Right ventricle myocardium superior (tissue), 1 donor: ENCODE results near the gene ALDH5A1. TPM values are rescaled to one million over a fixed set of nuclear protein-coding genes. Genes with fewer than 3 reads are reported as not detected.

ENCODE experiments used
- ATAC-seq: fragments of 200-7000 bp; cut with Tn5 transposase; one replicate; pipeline ENCODE4 v1.9.1; 2020; ENCODE audit warnings: mild to moderate bottlenecking; ENCODE audit not compliant: poor library complexity
- DNase-seq: peaks from one replicate; pipeline ENCODE4 v3.0.0-alpha.2; 2020
- intact Hi-C: fragments of 100-400 bp; cut with DNase I; formaldehyde crosslinking; loops from one replicate; pipeline ENCODE4 v1.11.2; 2022
- total RNA-seq: library from RNA; stranded (reverse); fragmentation: NEBNext Ultra II Directional; extraction: Animal tissue kit (Norgen Biotek cat#: 25700); gene quantifications from one replicate; pipeline ENCODE4 v1.2.1, GENCODE V29; 2021
- donor health status: DM: no; HTN: yes; CAD: no; lungs with severe emphysema.

ALDH5A1 gene
- total RNA-seq, 1 donor from 2014 or later: 23.3 TPM

DNA sequence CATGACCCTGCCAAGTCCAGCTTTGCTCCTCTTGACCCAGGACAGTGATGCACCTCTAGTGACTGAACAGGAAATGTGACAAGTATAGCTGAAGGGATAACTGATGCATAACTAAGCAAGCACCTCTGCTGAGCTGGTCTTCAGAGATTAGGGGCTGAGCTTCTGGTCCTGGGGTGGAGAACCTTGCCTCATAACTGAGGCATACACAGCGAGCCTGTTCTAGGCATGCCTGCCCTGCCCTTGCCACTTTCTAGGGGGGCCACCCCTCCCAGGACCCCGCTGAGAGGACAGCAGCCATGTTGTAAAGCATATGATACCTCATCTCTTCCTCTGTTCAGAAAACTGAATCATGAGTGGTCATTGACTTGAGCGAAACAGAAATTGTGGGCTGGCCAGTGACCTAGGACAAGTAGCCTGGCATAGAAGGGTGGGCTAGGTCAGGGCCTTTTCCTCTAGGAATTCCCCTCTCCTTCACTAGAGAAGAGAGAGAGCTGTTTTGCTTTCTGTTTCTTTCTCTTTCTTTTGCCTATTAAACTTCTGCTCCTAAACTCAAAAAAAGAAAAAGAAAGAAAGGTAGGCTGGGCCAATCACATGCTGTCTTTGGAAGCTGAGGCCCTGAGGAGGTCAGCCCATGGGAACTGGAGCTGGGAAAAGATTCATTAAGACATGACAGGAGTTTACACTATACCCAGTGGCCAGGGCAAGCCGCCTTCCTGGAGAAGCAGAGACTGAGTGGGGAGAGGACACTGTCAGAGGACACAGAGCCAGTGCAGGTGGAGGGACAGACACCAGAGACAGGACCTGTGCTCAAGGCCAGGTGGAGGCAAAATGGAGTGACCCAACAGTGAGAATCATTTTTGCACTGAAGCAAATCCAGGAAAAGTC, 23.1 kb downstream of the ALDH5A1 start:
- no peak for DNase-seq
- intact Hi-C loops: loop anchor here (10.0 kb wide), 1 partner anchor 83 kb away; no protein-coding TSS in a partner anchor
- no peak for ATAC-seq

DNA sequence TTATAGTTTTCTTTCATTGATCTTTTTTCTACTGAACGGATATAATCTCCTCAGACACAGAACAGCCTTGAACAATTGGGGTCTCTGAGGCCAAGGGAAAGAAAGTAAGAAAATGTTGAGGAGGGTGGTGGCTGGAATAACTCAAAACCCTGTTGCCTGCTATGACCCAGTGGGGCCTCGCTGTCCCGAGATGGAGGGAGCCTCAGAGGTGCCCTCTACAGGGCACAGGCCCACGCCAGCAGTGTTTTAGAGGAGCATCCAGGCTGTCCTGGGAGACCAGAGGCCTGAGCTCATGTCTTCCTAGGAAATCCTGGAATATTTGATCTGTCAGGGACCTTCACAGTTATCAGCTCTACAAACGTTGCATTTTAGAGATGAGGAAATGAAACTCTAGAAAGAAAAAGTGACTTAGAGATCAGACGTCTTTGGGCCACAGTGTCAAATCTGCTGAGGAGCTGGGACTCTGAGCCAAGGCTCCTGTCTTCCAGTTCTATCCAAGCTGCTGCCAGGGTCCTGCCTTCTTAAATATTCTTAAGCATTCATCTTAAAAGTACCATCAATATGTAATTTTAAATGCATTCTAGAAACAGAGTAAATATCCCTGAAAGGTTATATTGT, 26.3 kb downstream of the ALDH5A1 start:
- DNase-seq: peak; percentile 63
- peak; percentile 86 for ATAC-seq
- intact Hi-C loops: no loop called here

DNA sequence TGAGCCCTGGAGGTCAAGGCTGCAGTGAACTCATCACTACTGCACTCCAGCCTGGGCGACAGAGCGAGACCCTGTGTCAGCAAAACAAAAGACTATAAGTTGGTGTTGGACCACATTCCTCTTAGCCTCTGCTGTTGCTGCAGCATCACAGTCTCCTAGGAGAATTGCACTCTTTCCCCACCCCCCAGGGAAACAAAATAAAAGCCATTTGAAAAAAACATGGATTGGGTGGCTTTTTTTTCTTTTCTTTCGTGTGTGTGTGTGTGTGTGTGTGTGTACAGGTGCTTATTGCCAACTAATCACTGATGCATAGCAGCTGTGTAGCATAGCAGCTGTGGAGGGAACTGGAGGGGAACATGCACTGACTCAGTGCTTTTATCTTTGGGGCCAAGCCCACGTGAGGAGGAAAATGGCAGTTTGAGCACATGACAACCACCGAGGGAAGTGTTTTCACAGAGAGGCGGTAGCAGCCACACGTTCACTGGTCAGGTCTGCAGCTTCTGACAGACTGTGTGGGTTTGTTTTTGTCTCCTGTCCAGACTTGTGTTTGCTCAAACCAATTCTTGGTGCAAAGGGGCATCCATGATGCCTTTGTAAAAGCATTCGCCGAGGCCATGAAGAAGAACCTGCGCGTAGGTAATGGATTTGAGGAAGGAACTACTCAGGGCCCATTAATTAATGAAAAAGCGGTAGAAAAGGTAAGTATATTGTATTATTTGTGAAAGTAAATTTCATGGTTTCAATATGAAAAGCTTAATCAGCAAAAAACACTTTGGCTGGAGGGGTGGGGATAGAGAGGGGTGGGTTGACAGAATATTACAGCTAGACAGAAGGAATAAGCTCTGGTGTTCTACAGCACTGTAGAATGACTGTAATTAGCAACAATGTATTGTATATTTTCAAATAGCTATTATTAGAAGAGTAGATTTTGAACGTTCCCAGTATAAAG, 27.7 kb downstream of the ALDH5A1 start:
- intact Hi-C loops: no loop called here
- ATAC-seq (no peak), DNase-seq (no peak)

DNA sequence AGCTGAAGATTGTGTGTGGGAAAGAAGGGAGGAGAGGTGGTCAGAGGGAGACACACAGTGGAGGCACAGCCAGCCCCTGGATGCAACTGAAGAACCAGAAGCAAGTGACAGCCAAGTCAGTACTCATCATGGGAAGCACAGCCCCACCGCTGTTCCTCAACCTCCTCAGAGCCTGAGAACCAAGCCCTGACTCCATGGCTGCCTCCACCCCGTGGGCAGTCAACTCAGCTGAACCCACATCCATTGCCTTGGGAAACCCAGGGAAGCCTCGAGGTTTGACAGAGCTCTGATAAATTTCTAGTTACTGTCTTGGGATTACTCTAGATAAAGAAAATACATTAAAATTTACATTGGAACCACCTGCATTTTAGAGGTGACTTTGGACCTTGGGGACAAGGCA, 29.6 kb downstream of the ALDH5A1 start:
- ATAC-seq (no peak), DNase-seq (no peak)
- intact Hi-C loops: no loop called here

- intact Hi-C loops: no loop called here
- DNase-seq (no peak), ATAC-seq (no peak)
Observed at GRCh38 chr6:24524805-24525204, 30.0 kb downstream of the ALDH5A1 start.

DNA sequence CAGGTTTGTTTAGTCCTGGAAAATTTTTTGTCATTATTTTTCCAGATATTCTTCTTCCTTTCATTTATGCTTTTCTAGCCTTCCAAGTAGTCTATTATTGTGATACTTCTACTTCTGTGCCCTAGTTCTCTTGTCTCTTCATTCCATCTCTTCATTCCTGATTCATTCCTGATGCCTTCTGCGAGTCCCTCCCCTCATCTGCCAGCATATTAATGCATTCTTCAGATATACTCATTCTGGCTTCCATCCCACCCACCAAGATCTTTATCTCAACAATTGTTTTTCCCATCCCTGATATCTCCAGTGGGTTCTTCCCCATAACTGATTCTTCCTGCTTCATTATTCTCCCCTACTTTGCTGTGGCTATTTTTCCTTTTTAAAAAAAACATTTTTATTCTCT, 35.2 kb downstream of the ALDH5A1 start:
- DNase-seq (no peak), ATAC-seq (no peak)
- intact Hi-C loops: no loop called here

- intact Hi-C loops: no loop called here
- DNase-seq: no peak
- no peak for ATAC-seq
Observed at GRCh38 chr6:24534329-24534728, 39.6 kb downstream of the ALDH5A1 start.

DNA sequence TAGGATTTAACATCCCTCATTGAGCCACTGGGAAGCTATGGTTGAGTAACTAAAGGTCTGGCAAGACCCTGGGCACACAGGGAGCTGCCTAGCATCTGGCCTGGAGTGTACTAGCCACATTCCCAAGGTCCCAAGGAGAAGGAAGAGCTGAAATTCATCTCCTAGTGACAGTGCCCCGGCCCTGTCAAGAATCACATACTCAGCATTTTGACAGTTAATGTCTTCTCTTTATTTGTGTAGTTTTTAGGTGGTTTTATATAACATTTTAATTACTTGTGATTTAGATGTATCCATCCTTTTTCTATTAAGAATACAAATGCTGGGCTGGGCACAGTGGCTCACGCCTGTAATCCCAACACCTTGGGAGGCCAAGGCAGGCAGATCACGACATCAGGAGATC, 40.4 kb downstream of the ALDH5A1 start:
- intact Hi-C loops: no loop called here
- DNase-seq: no peak
- ATAC-seq: no peak

GRCh38 chr6:24536466-24536865, 41.7 kb downstream of the ALDH5A1 start:
- ATAC-seq (no peak), DNase-seq (no peak)
- intact Hi-C loops: no loop called here

DNA sequence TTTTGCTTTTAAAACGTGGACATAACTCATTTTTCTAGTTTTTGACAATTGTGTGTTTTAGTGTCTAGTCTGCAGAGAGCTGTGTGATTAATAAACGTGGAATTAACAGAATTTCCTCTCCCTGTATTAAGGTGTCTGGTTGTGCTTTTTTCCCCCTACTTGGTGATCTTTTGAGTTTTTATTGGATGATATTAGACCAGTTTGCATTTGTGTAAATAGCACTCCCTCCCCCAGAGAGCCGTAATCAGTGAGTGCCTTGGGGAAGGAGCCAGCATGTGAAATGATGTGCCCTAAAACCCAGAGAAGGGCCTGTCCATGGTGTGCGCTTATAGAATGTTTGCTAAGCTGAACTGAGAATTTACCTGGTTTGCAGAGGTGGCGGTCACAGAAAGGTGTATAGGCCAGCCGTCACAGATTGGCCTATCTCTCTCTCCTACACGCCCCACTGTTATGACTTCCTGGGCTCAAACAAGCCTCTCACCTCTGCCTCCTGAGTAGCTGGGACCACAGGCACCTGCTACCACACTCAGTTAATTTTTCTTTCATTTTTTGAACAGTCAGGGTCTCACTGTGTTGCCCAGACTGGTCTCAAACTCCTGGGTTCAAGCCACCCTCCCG, 42.4 kb downstream of the ALDH5A1 start:
- DNase-seq (no peak), ATAC-seq (no peak)
- intact Hi-C loops: no loop called here

DNA sequence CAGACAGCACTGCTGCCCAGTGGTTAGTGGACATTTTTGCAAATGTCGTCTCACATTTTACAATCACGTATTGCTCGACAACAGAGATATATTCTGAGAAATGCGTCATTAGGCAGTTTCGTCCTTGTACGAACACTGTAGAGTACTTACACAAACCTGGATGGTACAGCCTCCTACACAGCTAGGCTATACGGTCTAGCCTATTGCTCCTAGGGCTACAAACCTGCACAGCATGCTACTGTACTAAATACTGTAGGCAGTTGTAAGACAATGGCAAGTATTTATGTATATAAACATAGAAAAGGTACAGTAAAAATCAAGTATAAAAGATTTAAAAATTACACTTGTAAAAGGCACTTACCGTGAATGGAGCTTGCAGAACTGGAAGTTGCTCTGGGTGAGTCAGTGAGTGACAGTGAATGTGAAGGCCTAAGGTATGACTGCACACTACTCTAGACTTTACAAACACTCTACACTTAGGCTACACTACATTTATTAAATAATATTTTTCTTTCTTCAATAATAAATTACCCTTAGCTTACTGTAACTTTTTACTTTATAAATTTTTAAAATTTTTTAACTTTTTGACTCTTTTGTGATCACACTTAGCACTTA, 43.1 kb downstream of the ALDH5A1 start:
- no peak for DNase-seq
- ATAC-seq: no peak
- intact Hi-C loops: no loop called here

DNA sequence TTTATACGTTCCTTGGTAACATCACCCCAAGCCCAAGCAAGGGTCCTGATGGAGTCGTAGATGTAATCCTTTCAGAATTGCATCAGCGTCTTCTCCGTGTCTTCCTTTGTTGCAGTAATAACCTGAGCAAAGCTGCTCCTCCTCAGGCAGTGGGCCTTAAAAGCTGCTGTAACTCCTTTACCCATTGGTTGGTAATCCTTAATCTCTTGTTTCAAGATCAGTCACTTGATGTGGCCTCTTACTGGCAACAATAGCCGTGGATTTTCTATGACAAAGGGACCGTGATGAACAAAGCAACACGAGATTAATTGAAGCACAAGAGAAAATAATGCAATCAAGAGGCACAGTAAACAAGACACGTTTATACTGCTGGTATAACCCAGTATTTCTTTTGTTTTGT, 44.6 kb downstream of the ALDH5A1 start:
- DNase-seq: no peak
- no peak for ATAC-seq
- intact Hi-C loops: no loop called here

- intact Hi-C loops: no loop called here
- ATAC-seq (no peak), DNase-seq (no peak)
Observed at GRCh38 chr6:24540197-24540596, 45.4 kb downstream of the ALDH5A1 start.

- intact Hi-C loops: no loop called here
- no peak for DNase-seq
- no peak for ATAC-seq
Observed at GRCh38 chr6:24543683-24544082, 48.9 kb downstream of the ALDH5A1 start.

DNA sequence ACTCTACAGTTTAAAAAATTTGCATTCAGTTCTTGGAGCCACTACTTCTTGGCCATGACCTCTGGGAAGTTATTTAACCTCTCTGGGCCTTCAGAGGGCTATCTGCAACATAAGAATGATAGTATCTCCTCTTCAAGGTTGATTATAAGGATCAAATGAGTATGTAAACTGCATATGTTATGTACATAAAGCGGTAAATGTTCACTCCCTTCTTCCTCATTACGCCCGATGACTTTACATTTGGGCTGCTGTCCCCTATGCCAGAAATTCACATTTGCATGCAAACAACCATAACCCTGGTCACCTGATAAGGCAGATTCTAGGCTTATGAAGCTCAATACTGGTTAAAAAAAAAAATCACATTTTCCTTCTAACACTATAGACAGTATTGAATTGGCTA, 50.4 kb downstream of the ALDH5A1 start:
- ATAC-seq: no peak
- intact Hi-C loops: no loop called here
- no peak for DNase-seq

- ATAC-seq (no peak), DNase-seq (no peak)
- intact Hi-C loops: no loop called here
Observed at GRCh38 chr6:24545691-24546090, 50.9 kb downstream of the ALDH5A1 start.

DNA sequence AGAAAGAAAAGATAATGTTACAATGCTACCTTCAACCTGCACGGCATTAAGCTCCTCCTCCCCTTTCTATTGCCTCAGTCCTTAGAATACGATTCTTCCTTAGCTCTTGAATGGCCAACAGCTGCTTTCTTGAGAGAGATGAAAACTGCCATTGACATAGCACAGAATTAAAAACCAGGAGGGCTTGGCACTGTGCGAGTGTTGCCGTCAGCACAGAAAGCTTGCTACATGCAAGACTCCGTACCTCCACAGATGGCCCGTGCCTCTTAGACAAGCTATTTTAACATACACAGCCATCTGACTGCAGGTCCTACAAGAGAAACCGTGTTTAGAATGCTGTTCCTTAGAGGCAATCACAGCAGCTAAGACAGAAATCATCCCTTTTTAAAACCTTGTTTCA, 51.7 kb downstream of the ALDH5A1 start:
- peak; percentile 71 for ATAC-seq
- DNase-seq: no peak
- intact Hi-C loops: no loop called here

GRCh38 chr6:24547243-24547642, 52.5 kb downstream of the ALDH5A1 start:
- DNase-seq (no peak), ATAC-seq (peak; percentile 31)
- intact Hi-C loops: no loop called here
